GM23248 (cell line): ENCODE measurements around the gene CAMK2B. TPM values are rescaled to one million over a fixed set of nuclear protein-coding genes. Genes with fewer than 3 reads are reported as not detected.

ENCODE experiments used
- DNase-seq: peaks from one replicate; pipeline ENCODE4 v3.0.0-alpha.2; 2015
- H2AFZ ChIP-seq: fragments of 200-600 bp; sonication (generic); 2 replicates; pipeline ENCODE4 v1.6.1; 2016; ENCODE audit warnings: antibody characterized with exemption
- H3F3A ChIP-seq: fragments of 200-600 bp; sonication (generic); 2 replicates; pipeline ENCODE4 v1.6.1; 2016; ENCODE audit warnings: mild to moderate bottlenecking, antibody characterized with exemption, mixed run types; ENCODE audit not compliant: insufficient read depth
- H3K27ac ChIP-seq: fragments of 200-600 bp; sonication (generic); 2 replicates; pipeline ENCODE4 v1.5.1; 2016; ENCODE audit warnings: mild to moderate bottlenecking
- H3K27me3 ChIP-seq: fragments of 200-600 bp; sonication (generic); replicated peaks from 2 replicates; pipeline ENCODE4 v1.6.1; 2016; ENCODE audit warnings: mild to moderate bottlenecking; ENCODE audit not compliant: insufficient read depth
- H3K36me3 ChIP-seq: fragments of 200-600 bp; sonication (generic); 2 replicates; pipeline ENCODE4 v1.6.1; 2016; ENCODE audit warnings: low read depth, mild to moderate bottlenecking
- H3K4me1 ChIP-seq: fragments of 200-600 bp; sonication (generic); 2 replicates; pipeline ENCODE4 v1.6.1; 2016; ENCODE audit warnings: mild to moderate bottlenecking; ENCODE audit not compliant: insufficient read depth
- H3K4me2 ChIP-seq: fragments of 200-600 bp; sonication (generic); one replicate; pipeline ENCODE4 v1.6.1; 2016; ENCODE audit warnings: mild to moderate bottlenecking; ENCODE audit not compliant: unreplicated experiment
- H3K4me3 ChIP-seq: fragments of 200-600 bp; sonication (generic); 2 replicates; pipeline ENCODE4 v1.5.1; 2016; ENCODE audit warnings: mild to moderate bottlenecking
- H3K79me2 ChIP-seq: fragments of 200-600 bp; sonication (generic); 2 replicates; pipeline ENCODE4 v1.6.1; 2016; ENCODE audit warnings: mild to moderate bottlenecking; ENCODE audit not compliant: insufficient read depth
- H3K9ac ChIP-seq: fragments of 200-600 bp; sonication (generic); 2 replicates; pipeline ENCODE4 v1.6.1; 2016; ENCODE audit warnings: mild to moderate bottlenecking
- H3K9me2 ChIP-seq: fragments of 200-600 bp; sonication (generic); 2 replicates; pipeline ENCODE4 v1.6.1; 2016; ENCODE audit warnings: mixed run types, mild to moderate bottlenecking, moderate library complexity; ENCODE audit not compliant: insufficient read depth
- H3K9me3 ChIP-seq: fragments of 200-600 bp; sonication (generic); one replicate; pipeline ENCODE4 v1.6.1; 2017; ENCODE audit warnings: low read depth
- H4K20me1 ChIP-seq: fragments of 200-600 bp; sonication (generic); 2 replicates; pipeline ENCODE4 v1.6.0; 2016; ENCODE audit not compliant: insufficient read depth
- EZH2 ChIP-seq: fragments of 200-600 bp; sonication (generic); IDR thresholded peaks from 2 replicates; pipeline ENCODE4 v1.6.1; 2018; ENCODE audit warnings: antibody characterized with exemption, mild to moderate bottlenecking; ENCODE audit not compliant: insufficient read depth, poor library complexity, severe bottlenecking
- EZH2phosphoT487 ChIP-seq: fragments of 200-600 bp; sonication (generic); IDR thresholded peaks from 2 replicates; pipeline ENCODE4 v1.6.1; 2018; ENCODE audit warnings: antibody characterized with exemption, moderate library complexity, mild to moderate bottlenecking, low read depth; ENCODE audit not compliant: insufficient read depth
- WGBS, 2 experiments: methylation state at CpG; one replicate each; pipeline ENCODE4 v1.1.6; 2015 to 2017; ENCODE audit warnings: low lambda C conversion rate in 2 of 2, low coverage in 1 of 2; ENCODE audit errors: missing lambda C conversion rate in 2 of 2; 5-methylcytosine and 5-hydroxymethylcytosine counted together
- in situ Hi-C: fragments of 300-500 bp; cut with MboI; formaldehyde crosslinking; loops from 2 replicates; pipeline ENCODE4 v1.15.0; 2020
- polyA plus RNA-seq: library from polyadenylated mRNA; unstranded; fragments of >200 nt; fragmentation: Nextera tagmentation; extraction: Ambion mirVana; gene quantifications from 2 replicates; pipeline ENCODE4 v1.2.1, GENCODE V29; 2016
- total RNA-seq: library from RNA; depleted of rRNA; stranded (reverse); fragments of >200 nt; shearing (Covaris generic); gene quantifications from 2 replicates; pipeline ENCODE4 v1.2.3, GENCODE V29; 2014

The CAMK2B gene
- total and polyA plus RNA-seq, 2 experiments from 2014 or later: 0.78 to 2.5 TPM

- H2AFZ ChIP-seq: no peak overlapping the region
- no peak overlapping the region for H3K4me3 ChIP-seq
- H3F3A ChIP-seq: no peaks in the 10 kb centered on the region
- in situ Hi-C loops: no loop called here
- H4K20me1 ChIP-seq: no peaks in the 10 kb centered on the region
- H3K79me2 ChIP-seq: no peaks in the 10 kb centered on the region
- no peak overlapping the region for H3K9ac ChIP-seq
- TF ChIP-seq EZH2phosphoT487 (no peak), EZH2 (no peak)
- no peaks in the 10 kb centered on the region for H3K4me1 ChIP-seq
- H3K27ac ChIP-seq: no peak overlapping the region
- WGBS, 2 experiments: 58 to 64% methylated on average over 11 to 12 of the region's 12 CpGs
- H3K27me3 ChIP-seq: peaks cover 29% of the 10 kb centered on the region
- H3K9me3 ChIP-seq: no peaks in the 10 kb centered on the region
- H3K36me3 ChIP-seq: no peaks in the 10 kb centered on the region
- no peak overlapping the region for H3K4me2 ChIP-seq
- no peak for DNase-seq
- no peaks in the 10 kb centered on the region for H3K9me2 ChIP-seq
These were observed 35.2 kb downstream of the CAMK2B start for GRCh38 chr7:44290252-44290620.

DNA sequence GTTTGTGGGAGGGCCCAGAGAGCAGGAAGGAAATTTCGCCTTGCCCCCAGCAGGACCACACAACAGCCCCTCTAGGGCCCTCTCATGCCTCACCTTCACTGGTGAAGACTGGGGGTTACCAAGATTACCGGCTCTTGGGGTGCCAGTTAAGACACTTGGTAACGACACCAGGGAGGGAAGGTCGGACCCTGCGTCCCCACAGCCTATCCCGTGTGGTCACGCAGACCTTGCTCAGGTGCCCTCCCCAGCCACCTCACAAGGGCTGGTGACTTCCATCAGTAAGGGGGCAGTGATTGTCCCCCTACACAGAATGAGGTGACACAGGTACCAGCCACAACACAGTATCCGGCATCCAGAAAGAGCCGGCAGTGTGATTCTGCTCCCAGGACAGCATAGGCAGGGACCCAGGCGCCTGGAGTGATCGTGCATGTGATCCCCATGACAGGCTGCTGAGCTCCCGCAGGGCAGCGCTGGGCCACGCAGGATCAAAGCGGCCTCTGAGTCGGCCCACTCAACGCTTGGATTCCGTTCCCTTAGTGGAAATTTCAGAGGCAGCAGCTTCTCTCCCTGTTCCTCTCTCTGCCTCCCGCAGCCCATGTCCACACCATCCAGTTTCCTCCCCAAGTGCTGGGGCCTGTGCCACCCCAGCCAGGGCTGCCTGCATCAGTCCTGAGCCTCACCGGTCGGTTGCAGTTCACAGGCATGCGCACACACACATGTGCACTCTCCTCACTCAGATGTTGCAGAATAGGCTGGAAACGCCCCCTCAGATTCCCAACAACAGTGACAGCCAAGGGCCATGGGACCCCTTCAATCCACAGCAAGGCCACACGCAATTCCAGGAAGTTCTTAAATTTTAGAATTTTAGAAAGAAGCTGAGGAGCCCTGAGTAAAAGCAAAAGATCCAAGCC, 35.8 kb downstream of the CAMK2B start:
- Histone ChIP-seq H3K27me3 (peaks cover 23% of the 10 kb centered on the region), H3F3A (no peaks in the 10 kb centered on the region), H3K79me2 (no peaks in the 10 kb centered on the region), H3K4me3 (no peak overlapping the region), H3K4me2 (no peak overlapping the region), H3K9me2 (no peaks in the 10 kb centered on the region), H2AFZ (no peak overlapping the region), H3K9me3 (no peaks in the 10 kb centered on the region), H3K27ac (no peak overlapping the region), H3K9ac (no peak overlapping the region), H3K4me1 (no peaks in the 10 kb centered on the region), H3K36me3 (no peaks in the 10 kb centered on the region), H4K20me1 (no peaks in the 10 kb centered on the region)
- in situ Hi-C loops: no loop called here
- 71 to 72% methylated on average over 24 of the region's 24 CpGs for WGBS, 2 experiments
- no peak for DNase-seq
- TF ChIP-seq EZH2 (no peak), EZH2phosphoT487 (no peak)

DNA sequence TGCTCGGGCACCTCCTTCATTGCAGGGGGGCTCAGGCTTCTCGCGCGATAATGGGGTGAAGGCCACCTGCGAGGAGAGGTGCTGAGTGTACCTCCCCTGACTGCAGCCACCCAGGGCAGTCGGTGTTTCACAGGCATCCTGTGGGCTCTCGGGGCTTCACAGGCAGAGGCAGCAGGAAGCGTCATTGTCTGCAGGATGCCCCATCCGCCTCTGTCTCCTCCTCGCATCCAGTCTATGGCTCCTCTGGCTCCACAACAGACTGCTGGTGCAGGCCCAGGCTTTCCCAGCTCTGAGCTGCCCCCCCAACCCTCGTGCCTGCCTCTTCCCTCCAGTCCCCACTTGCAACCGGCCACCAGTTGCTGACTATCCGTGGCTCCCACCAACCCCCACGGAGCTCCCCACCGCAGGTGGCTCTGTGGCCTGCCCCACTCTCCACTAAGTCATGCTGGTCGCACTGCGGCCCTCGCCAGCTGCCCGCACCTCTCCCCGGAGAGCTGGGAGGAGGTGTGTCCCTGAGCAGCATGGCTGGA, 36.5 kb downstream of the CAMK2B start:
- in situ Hi-C loops: no loop called here
- no peaks in the 10 kb centered on the region for H3F3A ChIP-seq
- H3K27me3 ChIP-seq: peaks cover 17% of the 10 kb centered on the region
- no peaks in the 10 kb centered on the region for H3K36me3 ChIP-seq
- DNase-seq: no peak
- no peak overlapping the region for H2AFZ ChIP-seq
- H4K20me1 ChIP-seq: no peaks in the 10 kb centered on the region
- 78 to 87% methylated on average over 19 to 20 of the region's 20 CpGs for WGBS, 2 experiments
- no peak overlapping the region for H3K9ac ChIP-seq
- no peak overlapping the region for H3K27ac ChIP-seq
- no peak for TF ChIP-seq EZH2
- no peak for TF ChIP-seq EZH2phosphoT487
- H3K9me3 ChIP-seq: no peaks in the 10 kb centered on the region
- H3K79me2 ChIP-seq: no peaks in the 10 kb centered on the region
- H3K4me2 ChIP-seq: no peak overlapping the region
- H3K4me3 ChIP-seq: no peak overlapping the region
- H3K9me2 ChIP-seq: no peaks in the 10 kb centered on the region
- no peaks in the 10 kb centered on the region for H3K4me1 ChIP-seq

- Histone ChIP-seq H4K20me1 (no peaks in the 10 kb centered on the region), H3K27me3 (peaks cover 12% of the 10 kb centered on the region), H3F3A (no peaks in the 10 kb centered on the region), H3K4me2 (no peak overlapping the region), H3K9ac (no peak overlapping the region), H3K27ac (no peak overlapping the region), H3K79me2 (no peaks in the 10 kb centered on the region), H2AFZ (no peak overlapping the region), H3K36me3 (no peaks in the 10 kb centered on the region), H3K4me3 (no peak overlapping the region), H3K9me3 (no peaks in the 10 kb centered on the region), H3K9me2 (no peaks in the 10 kb centered on the region), H3K4me1 (no peaks in the 10 kb centered on the region)
- DNase-seq: no peak
- in situ Hi-C loops: no loop called here
- TF ChIP-seq EZH2phosphoT487 (no peak), EZH2 (no peak)
- 89% methylated on average over 9 of the region's 9 CpGs for WGBS, 2 experiments
These were observed 37.1 kb downstream of the CAMK2B start for GRCh38 chr7:44288381-44288685.
